NCI-H2171 treated with DMSO at 0.1 percent for 48 hours (cell line): ENCODE measurements around the gene SCUBE2.
"Not testable (repeated sequence)": the region's sequence is repeated elsewhere in the genome, so short reads cannot be mapped to it uniquely, and the experiment has no call there.

Experiments used
- DNase-seq: peaks from one replicate; lab custom pipeline; 2025; lab: John Stamatoyannopoulos, UW

The SCUBE2 gene

GRCh38 chr11:9104580-9104979 lies 13.2 kb upstream of the SCUBE2 start:
- DNase-seq = no peak

- no peak for DNase-seq
These were observed 12.3 kb upstream of the SCUBE2 start for GRCh38 chr11:9103542-9104276.

- no peak for DNase-seq
These were observed 8.2 kb upstream of the SCUBE2 start for GRCh38 chr11:9099617-9100016.

GRCh38 chr11:9098455-9098854 lies 7.1 kb upstream of the SCUBE2 start:
- not testable (repeated sequence) for DNase-seq

- not testable (repeated sequence) for DNase-seq
These were observed 6.0 kb upstream of the SCUBE2 start for GRCh38 chr11:9097186-9097943.

- no peak for DNase-seq
These were observed 5.0 kb upstream of the SCUBE2 start for GRCh38 chr11:9096427-9096826.

- no peak for DNase-seq
These were observed 4.0 kb upstream of the SCUBE2 start for GRCh38 chr11:9095421-9095820.

GRCh38 chr11:9094420-9094819 lies 3.0 kb upstream of the SCUBE2 start:
- no peak for DNase-seq

GRCh38 chr11:9092853-9093778 lies 1.7 kb upstream of the SCUBE2 start:
- DNase-seq = peak; percentile 10

GRCh38 chr11:9092072-9092471 lies 673 bp upstream of the SCUBE2 start:
- DNase-seq = no peak

- no peak for DNase-seq
These were observed 833 bp downstream of the SCUBE2 start for GRCh38 chr11:9090488-9091043.

- DNase-seq = no peak
These were observed 1.8 kb downstream of the SCUBE2 start for GRCh38 chr11:9089636-9090035.

- DNase-seq = no peak
These were observed 2.3 kb downstream of the SCUBE2 start for GRCh38 chr11:9089061-9089460.

- DNase-seq = no peak
These were observed 8.8 kb downstream of the SCUBE2 start for GRCh38 chr11:9082575-9082974.

GRCh38 chr11:9081153-9081552 lies 10.2 kb downstream of the SCUBE2 start:
- DNase-seq = no peak

GRCh38 chr11:9078113-9079086 lies 13.0 kb downstream of the SCUBE2 start:
- no peak for DNase-seq

GRCh38 chr11:9077164-9077563 lies 14.2 kb downstream of the SCUBE2 start:
- DNase-seq = peak; percentile 9

GRCh38 chr11:9076661-9077060 lies 14.7 kb downstream of the SCUBE2 start:
- no peak for DNase-seq

GRCh38 chr11:9076046-9076445 lies 15.4 kb downstream of the SCUBE2 start:
- no peak for DNase-seq

GRCh38 chr11:9075556-9075955 lies 15.8 kb downstream of the SCUBE2 start:
- no peak for DNase-seq
